RWPE2 (cell line): ENCODE results near the gene DIP2C.
A peak's percentile ranks its signal among the peaks of the same experiment; 100 is the strongest.

ENCODE experiments used
- ATAC-seq: fragments of 200-7000 bp; cut with Tn5 transposase; 3 replicates; pipeline ENCODE4 v1.9.1; 2021; ENCODE audit warnings: low read depth
- DNase-seq: peaks from one replicate; pipeline ENCODE4 v3.0.0-alpha.2; 2020; ENCODE audit warnings: low spot score
- H3K27ac ChIP-seq: fragments of 450-650 bp; 2 replicates; pipeline ENCODE4 v1.5.1; 2017; ENCODE audit warnings: mild to moderate bottlenecking; ENCODE audit not compliant: poor library complexity, severe bottlenecking
- H3K27me3 ChIP-seq: fragments of 250-450 bp; sonication (Bioruptor Pico); 2 replicates; pipeline ENCODE4 v1.5.1; 2021; ENCODE audit warnings: mild to moderate bottlenecking, moderate library complexity; ENCODE audit not compliant: insufficient read depth, poor library complexity, severe bottlenecking
- H3K36me3 ChIP-seq: fragments of 250-450 bp; sonication (Bioruptor Pico); 2 replicates; pipeline ENCODE4 v1.5.1; 2020; ENCODE audit warnings: low read depth, mild to moderate bottlenecking, moderate library complexity
- H3K4me1 ChIP-seq: fragments of 250-450 bp; sonication (Bioruptor Pico); 2 replicates; pipeline ENCODE4 v1.5.1; 2021; ENCODE audit warnings: mild to moderate bottlenecking, moderate library complexity; ENCODE audit not compliant: insufficient read depth, poor library complexity, severe bottlenecking
- H3K4me3 ChIP-seq: fragments of 250-450 bp; sonication (Bioruptor Pico); 2 replicates; pipeline ENCODE4 v1.5.1; 2021; ENCODE audit warnings: mild to moderate bottlenecking, moderate library complexity; ENCODE audit not compliant: severe bottlenecking
- H3K9me3 ChIP-seq: fragments of 250-450 bp; sonication (Bioruptor Pico); 2 replicates; pipeline ENCODE4 v1.5.1; 2021; ENCODE audit warnings: mild to moderate bottlenecking, moderate library complexity; ENCODE audit not compliant: severe bottlenecking
- TF ChIP-seq, protein P1 (sequence below): fragments of 450-650 bp; IDR thresholded peaks from one replicate; pipeline ENCODE4 v1.5.1; 2017; ENCODE audit warnings: mild to moderate bottlenecking, moderate library complexity; ENCODE audit not compliant: poor library complexity, severe bottlenecking

The DIP2C gene

GRCh38 chr10:690372-691161 is 1.1 kb upstream of the DIP2C start:
- Histone ChIP-seq H3K4me1 (no peaks in the 10 kb centered on the region), H3K27me3 (no peaks in the 10 kb centered on the region), H3K36me3 (no peaks in the 10 kb centered on the region), H3K4me3 (peak overlapping the region; percentile 87), H3K9me3 (no peaks in the 10 kb centered on the region), H3K27ac (no peak overlapping the region)
- ATAC-seq (no peak), DNase-seq (no peak)
- TF ChIP-seq, protein P1, sequence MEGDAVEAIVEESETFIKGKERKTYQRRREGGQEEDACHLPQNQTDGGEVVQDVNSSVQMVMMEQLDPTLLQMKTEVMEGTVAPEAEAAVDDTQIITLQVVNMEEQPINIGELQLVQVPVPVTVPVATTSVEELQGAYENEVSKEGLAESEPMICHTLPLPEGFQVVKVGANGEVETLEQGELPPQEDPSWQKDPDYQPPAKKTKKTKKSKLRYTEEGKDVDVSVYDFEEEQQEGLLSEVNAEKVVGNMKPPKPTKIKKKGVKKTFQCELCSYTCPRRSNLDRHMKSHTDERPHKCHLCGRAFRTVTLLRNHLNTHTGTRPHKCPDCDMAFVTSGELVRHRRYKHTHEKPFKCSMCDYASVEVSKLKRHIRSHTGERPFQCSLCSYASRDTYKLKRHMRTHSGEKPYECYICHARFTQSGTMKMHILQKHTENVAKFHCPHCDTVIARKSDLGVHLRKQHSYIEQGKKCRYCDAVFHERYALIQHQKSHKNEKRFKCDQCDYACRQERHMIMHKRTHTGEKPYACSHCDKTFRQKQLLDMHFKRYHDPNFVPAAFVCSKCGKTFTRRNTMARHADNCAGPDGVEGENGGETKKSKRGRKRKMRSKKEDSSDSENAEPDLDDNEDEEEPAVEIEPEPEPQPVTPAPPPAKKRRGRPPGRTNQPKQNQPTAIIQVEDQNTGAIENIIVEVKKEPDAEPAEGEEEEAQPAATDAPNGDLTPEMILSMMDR, result no peak

DNA sequence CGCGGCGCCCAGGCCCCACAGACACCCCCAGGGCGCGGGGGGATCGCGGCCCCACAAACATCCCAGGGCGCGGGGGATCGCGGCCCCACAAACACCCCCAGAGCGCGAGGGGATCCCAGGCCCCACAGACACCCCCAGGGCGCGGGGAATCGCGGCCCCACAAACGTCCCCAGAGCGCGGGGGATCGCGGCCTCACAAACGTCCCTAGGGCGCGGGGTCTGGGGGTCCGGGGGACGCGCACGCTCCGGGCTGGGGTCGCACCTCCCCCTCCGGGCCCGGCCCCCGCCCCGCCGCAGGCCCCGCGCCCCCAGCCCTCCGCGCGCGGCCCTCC is 382 bp downstream of the DIP2C start:
- peak overlapping the region; percentile 50 for H3K27ac ChIP-seq
- TF ChIP-seq, protein P1, result no peak
- DNase-seq (no peak), ATAC-seq (no peak)
- no peaks in the 10 kb centered on the region for H3K36me3 ChIP-seq
- no peaks in the 10 kb centered on the region for H3K27me3 ChIP-seq
- H3K9me3 ChIP-seq, result no peaks in the 10 kb centered on the region
- H3K4me3 ChIP-seq, result peak overlapping the region; percentile 87
- no peaks in the 10 kb centered on the region for H3K4me1 ChIP-seq

DNA sequence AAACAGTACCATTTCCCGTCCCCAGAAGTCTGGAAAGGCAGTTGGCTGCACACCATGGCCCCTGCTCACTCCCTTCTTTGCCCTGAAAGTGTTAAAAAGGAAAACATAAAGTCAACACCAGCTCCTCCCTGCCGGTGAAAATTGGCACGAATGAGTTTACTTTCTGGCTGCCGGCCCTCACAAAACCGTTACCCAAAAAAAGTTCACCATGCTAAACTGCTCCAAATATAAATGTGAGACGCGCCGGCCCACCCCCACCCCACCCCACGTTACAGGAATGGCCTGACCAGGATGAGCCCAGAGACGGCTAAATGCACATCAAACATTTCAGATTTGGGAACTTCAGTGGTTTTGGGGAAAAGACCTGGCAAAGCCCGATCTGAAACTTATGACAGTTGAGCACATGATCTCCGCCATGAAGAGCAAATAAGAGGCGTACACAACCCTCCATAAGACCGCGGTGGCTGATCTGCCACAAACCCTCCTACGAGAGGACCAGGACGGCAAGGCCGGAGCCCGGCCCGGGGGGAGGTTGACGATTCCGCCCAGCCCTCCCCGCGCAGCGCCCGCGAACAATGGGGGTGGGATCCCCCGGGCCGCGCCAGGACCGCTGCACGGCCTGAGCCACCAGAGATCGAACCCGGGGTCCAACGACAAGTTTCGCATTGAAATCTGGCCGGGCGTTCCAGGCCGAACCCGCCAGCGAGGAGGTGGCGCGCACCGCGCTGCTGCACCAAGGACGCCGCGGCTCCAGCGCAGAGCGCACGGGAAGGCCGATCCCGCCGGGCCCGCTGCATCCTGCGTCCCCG is 952 bp downstream of the DIP2C start:
- Histone ChIP-seq H3K27ac (peak overlapping the region; percentile 50), H3K27me3 (no peaks in the 10 kb centered on the region), H3K4me1 (no peaks in the 10 kb centered on the region), H3K9me3 (no peaks in the 10 kb centered on the region), H3K4me3 (peak overlapping the region; percentile 87), H3K36me3 (no peaks in the 10 kb centered on the region)
- DNase-seq, result no peak
- ATAC-seq, result peak; percentile 51; the same call in 1 of the 3 replicates
- TF ChIP-seq, protein P1, result no peak

DNA sequence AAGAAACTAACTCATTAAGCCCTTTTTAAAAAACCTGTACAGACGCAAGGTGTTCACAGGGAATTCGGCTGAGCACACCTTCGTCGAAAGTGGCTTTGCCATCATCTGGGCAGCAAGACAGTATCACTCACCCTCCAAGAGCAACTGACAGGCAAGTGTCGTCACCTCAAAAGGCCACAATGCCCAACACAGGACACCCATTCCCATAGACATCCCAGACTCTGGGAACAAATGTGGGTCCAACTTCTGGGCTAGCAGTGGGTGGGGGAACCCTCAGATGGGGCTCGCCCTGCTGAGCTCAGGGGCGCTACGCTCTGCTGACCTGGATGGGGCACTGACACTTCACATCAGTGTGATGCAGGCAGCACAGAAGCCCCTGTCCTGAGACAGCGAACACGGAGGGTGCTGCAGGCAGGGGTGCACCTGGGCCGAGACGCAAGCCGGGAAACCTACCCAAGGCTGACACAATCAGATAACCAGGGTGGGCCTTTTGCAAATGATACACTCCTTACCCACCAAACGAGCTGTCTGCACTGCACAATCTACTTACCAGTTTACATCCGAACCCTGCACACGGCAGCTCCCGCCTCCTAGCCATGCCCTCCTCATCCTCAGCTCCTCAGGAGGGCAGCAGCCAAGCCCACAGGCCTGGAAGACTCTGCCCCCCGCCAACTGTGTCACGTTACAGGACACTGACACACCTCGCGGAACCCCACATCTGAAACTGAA is 1.7 kb downstream of the DIP2C start:
- no peaks in the 10 kb centered on the region for H3K27me3 ChIP-seq
- H3K27ac ChIP-seq, result no peak overlapping the region
- no peak overlapping the region for H3K4me3 ChIP-seq
- ATAC-seq (no peak), DNase-seq (no peak)
- TF ChIP-seq, protein P1, result no peak
- no peaks in the 10 kb centered on the region for H3K36me3 ChIP-seq
- H3K9me3 ChIP-seq, result no peaks in the 10 kb centered on the region
- H3K4me1 ChIP-seq, result no peaks in the 10 kb centered on the region
